ENCODE data around the gene RUNX3.

Gene RUNX3

DNA sequence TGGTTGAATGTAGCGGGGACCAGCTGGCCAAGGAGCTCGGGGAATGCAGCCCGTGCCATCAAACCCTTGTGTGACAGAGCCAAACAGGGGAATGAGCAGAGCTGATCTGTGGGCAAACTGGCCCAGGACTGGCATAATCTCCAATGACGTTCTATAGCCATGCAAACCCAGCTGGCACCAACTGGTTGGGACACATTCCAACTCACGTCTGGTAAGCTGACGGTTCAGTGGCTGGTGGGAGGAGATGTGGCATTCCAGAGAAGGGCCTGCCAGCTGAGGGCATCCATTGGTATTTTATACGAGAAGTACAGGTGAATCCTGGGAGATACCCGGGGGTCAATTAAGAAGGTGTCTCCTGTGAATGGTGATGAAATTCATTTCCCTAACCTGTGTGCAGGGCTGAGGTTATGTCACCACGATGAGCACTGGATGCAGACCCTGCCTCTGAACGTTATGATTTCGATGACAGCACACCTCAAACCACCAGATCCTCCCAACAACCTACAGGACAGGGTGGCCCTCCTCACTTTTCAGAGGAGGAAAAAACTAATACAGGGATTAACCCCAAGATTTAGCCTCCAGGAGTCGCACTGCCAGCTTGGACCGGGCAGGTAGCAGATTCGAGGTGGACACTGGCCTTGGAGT, 39.0 kb upstream of the RUNX3 start:
- 84% methylated on average over 14 of the region's 14 CpGs for WGBS
- no peaks in the 10 kb centered on the region for H3K27me3 ChIP-seq (ENCODE audit: insufficient read depth, low read length)

DNA sequence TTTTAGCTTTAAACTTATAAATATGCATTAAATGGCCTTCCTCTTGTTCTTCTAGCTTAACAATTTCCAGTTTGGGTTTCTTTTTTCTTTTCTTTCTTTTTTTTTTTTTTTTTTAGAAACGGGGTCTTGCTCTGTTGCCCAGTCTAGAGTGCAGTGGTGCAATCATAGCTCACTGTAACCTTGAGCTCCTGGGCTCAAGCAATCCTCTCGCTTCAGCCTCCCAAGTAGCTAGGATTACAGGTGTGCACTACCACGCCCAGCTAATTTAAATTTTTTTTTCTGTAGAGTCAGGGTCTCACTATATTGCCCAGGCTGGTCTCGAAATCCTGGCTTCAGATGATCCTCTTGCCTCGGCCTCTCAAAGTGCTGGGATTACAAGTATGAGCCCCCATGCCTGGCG, 37.9 kb upstream of the RUNX3 start:
- H3K9me3 ChIP-seq (ENCODE audit: insufficient read depth, low read depth, low read length) = no peaks in the 10 kb centered on the region
- 79% methylated on average over 6 of the region's 6 CpGs for WGBS
- H3K27me3 ChIP-seq (ENCODE audit: insufficient read depth, low read length) = no peaks in the 10 kb centered on the region
- H3K9ac ChIP-seq (ENCODE audit: low read depth, low read length) = no peak overlapping the region
- no peak overlapping the region for H3K27ac ChIP-seq (ENCODE audit: low read depth, low read length)
- no peaks in the 10 kb centered on the region for H3K36me3 ChIP-seq (ENCODE audit: insufficient read depth, low read length)
- H3K4me3 ChIP-seq (ENCODE audit: low read length) = no peak overlapping the region
- peaks cover 18% of the 10 kb centered on the region for H3K4me1 ChIP-seq (ENCODE audit: insufficient read depth, low read length)

More for the DNA sequence above, 39.0 kb upstream of the RUNX3 start:
- peaks cover 18% of the 10 kb centered on the region for H3K4me1 ChIP-seq (ENCODE audit: insufficient read depth, low read length)
- H3K9ac ChIP-seq (ENCODE audit: low read depth, low read length) = no peak overlapping the region
- H3K27ac ChIP-seq (ENCODE audit: low read depth, low read length) = no peak overlapping the region
- no peaks in the 10 kb centered on the region for H3K9me3 ChIP-seq (ENCODE audit: insufficient read depth, low read depth, low read length)
- H3K36me3 ChIP-seq (ENCODE audit: insufficient read depth, low read length) = no peaks in the 10 kb centered on the region
- H3K4me3 ChIP-seq (ENCODE audit: low read length) = no peak overlapping the region

DNA sequence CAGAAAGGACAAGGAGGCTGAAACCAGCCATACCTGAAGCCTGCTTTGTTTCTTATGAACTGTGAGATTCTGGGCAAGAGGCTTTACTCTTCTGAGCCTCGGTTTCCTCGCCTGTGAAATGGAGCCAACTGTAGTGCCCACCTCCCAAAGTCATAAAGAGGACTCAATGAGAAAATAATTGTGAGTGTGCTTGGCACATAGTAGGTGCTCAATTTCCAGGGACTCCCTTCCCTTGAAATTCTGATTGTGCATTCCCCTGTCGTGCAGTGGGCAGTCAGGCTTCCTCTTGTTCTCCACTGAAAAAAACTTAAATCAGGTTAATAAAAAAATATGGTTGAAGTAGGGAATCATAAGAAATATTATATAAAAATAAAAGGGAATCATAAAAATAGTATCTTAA, 37.5 kb upstream of the RUNX3 start:
- Histone ChIP-seq H3K4me3 (ENCODE audit: low read length) (no peak overlapping the region), H3K27me3 (ENCODE audit: insufficient read depth, low read length) (no peaks in the 10 kb centered on the region), H3K4me1 (ENCODE audit: insufficient read depth, low read length) (peaks cover 16% of the 10 kb centered on the region), H3K27ac (ENCODE audit: low read depth, low read length) (no peak overlapping the region), H3K36me3 (ENCODE audit: insufficient read depth, low read length) (no peaks in the 10 kb centered on the region), H3K9ac (ENCODE audit: low read depth, low read length) (no peak overlapping the region), H3K9me3 (ENCODE audit: insufficient read depth, low read depth, low read length) (no peaks in the 10 kb centered on the region)
- WGBS = 83% methylated on average over 2 of the region's 3 CpGs

- no peaks in the 10 kb centered on the region for H3K9me3 ChIP-seq (ENCODE audit: insufficient read depth, low read depth, low read length)
- H3K36me3 ChIP-seq (ENCODE audit: insufficient read depth, low read length) = no peaks in the 10 kb centered on the region
- H3K4me1 ChIP-seq (ENCODE audit: insufficient read depth, low read length) = peaks cover 9% of the 10 kb centered on the region
- H3K27me3 ChIP-seq (ENCODE audit: insufficient read depth, low read length) = no peaks in the 10 kb centered on the region
- H3K9ac ChIP-seq (ENCODE audit: low read depth, low read length) = no peak overlapping the region
- no peak overlapping the region for H3K27ac ChIP-seq (ENCODE audit: low read depth, low read length)
- H3K4me3 ChIP-seq (ENCODE audit: low read length) = no peak overlapping the region
- WGBS = 76% methylated on average over 8 of the region's 8 CpGs
Observed at GRCh38 chr1:24966724-24967346, 36.8 kb upstream of the RUNX3 start.

DNA sequence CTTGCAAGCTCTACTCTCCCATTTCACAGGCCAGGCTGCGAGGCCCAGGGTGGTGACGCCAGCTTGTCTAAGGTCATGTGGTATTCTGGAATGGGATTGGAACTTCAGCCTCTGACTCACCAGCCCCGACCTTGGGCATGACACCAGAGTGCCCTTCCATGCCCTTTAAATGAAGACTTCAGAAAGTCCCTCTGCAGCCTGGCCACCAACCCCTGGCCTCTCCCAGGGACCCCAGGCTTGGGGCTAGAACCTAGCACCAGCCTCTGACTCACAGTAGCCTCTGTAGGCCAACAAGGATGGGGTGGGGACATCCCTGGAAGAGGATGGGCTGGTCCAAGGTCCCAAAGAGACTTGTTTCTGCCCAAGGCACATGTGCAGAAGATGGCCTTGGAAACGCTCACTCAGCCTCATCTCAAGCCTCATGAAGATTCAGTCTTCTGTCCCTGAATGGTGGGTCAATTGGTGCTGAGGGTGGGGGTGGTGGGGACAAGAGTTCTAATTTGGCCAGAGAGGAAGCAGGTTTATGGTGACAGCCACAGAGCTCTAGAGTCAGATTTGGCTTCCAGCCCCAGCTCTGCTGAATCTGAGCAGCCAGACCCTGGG, 36.1 kb upstream of the RUNX3 start:
- no peaks in the 10 kb centered on the region for H3K36me3 ChIP-seq (ENCODE audit: insufficient read depth, low read length)
- H3K4me1 ChIP-seq (ENCODE audit: insufficient read depth, low read length) = peaks cover 2% of the 10 kb centered on the region; the same call in 1 of the 2 replicates
- H3K4me3 ChIP-seq (ENCODE audit: low read length) = no peak overlapping the region
- WGBS = 69% methylated on average over 4 of the region's 4 CpGs
- no peaks in the 10 kb centered on the region for H3K27me3 ChIP-seq (ENCODE audit: insufficient read depth, low read length)
- no peak overlapping the region for H3K9ac ChIP-seq (ENCODE audit: low read depth, low read length)
- no peaks in the 10 kb centered on the region for H3K9me3 ChIP-seq (ENCODE audit: insufficient read depth, low read depth, low read length)
- no peak overlapping the region for H3K27ac ChIP-seq (ENCODE audit: low read depth, low read length)

DNA sequence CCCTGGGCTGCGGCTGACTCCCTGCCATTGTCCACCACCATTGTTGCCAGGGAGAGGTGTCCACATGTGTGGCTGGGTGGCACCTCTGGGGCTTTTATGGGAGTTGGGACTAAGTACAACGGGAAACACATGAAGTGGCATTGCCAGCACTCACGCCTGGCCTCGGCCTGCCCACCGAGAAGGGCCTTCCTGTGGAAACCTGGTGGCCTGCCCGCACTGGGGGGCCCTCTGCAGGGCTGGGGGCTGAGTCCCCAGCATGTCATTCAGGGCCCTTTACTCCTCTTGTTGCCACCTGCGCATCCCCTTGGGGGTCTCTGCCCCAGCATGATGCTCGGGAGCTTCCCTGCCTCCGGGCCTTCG, 35.5 kb upstream of the RUNX3 start:
- no peak overlapping the region for H3K27ac ChIP-seq (ENCODE audit: low read depth, low read length)
- H3K4me3 ChIP-seq (ENCODE audit: low read length) = no peak overlapping the region
- H3K27me3 ChIP-seq (ENCODE audit: insufficient read depth, low read length) = no peaks in the 10 kb centered on the region
- H3K4me1 ChIP-seq (ENCODE audit: insufficient read depth, low read length) = peaks cover 2% of the 10 kb centered on the region; the same call in 1 of the 2 replicates
- no peaks in the 10 kb centered on the region for H3K9me3 ChIP-seq (ENCODE audit: insufficient read depth, low read depth, low read length)
- H3K9ac ChIP-seq (ENCODE audit: low read depth, low read length) = no peak overlapping the region
- 95% methylated on average over 10 of the region's 10 CpGs for WGBS
- no peaks in the 10 kb centered on the region for H3K36me3 ChIP-seq (ENCODE audit: insufficient read depth, low read length)

DNA sequence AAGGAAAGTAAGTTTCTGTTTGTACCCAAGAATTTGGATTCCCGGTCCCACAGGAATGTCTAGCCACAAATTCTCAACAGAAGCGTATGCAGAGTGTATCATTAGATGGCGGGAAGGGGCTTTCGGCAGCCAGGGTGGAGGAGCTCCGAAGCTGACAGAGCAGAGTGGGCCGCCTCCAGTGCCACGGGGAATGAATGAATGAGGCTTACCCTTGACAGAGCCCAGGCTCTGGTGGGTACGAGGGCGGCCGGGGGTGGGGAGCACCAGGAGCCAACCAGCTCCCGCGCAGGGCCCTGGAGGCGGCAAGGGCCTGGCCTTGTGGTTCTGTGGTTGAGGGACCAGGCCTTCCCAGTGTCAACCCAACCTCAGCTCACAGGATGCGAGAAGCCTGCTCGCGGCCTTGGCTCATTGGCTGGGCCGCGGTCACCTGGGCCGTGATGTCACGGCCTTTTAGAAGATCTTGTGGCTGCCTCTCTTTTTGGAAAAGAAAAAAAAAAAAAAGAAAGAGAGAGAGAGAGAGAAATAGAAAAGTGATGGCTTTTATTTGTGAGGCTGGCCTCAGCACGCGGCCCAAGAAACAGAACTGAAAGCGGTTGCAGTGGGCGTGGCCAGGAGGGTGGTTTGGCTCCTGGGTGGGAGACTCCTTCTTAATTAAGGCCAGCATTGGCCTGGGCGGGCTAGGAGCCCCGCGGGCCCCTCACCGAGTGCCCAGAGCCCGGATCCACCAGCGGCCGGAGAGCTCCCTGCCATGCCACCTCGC, 34.9 kb upstream of the RUNX3 start:
- H3K9ac ChIP-seq (ENCODE audit: low read depth, low read length) = no peak overlapping the region
- H3K27ac ChIP-seq (ENCODE audit: low read depth, low read length) = no peak overlapping the region
- H3K27me3 ChIP-seq (ENCODE audit: insufficient read depth, low read length) = no peaks in the 10 kb centered on the region
- H3K4me1 ChIP-seq (ENCODE audit: insufficient read depth, low read length) = no peaks in the 10 kb centered on the region; the same call in 1 of the 2 replicates
- no peak overlapping the region for H3K4me3 ChIP-seq (ENCODE audit: low read length)
- WGBS = 94% methylated on average over 32 of the region's 32 CpGs
- no peaks in the 10 kb centered on the region for H3K9me3 ChIP-seq (ENCODE audit: insufficient read depth, low read depth, low read length)
- H3K36me3 ChIP-seq (ENCODE audit: insufficient read depth, low read length) = no peaks in the 10 kb centered on the region

DNA sequence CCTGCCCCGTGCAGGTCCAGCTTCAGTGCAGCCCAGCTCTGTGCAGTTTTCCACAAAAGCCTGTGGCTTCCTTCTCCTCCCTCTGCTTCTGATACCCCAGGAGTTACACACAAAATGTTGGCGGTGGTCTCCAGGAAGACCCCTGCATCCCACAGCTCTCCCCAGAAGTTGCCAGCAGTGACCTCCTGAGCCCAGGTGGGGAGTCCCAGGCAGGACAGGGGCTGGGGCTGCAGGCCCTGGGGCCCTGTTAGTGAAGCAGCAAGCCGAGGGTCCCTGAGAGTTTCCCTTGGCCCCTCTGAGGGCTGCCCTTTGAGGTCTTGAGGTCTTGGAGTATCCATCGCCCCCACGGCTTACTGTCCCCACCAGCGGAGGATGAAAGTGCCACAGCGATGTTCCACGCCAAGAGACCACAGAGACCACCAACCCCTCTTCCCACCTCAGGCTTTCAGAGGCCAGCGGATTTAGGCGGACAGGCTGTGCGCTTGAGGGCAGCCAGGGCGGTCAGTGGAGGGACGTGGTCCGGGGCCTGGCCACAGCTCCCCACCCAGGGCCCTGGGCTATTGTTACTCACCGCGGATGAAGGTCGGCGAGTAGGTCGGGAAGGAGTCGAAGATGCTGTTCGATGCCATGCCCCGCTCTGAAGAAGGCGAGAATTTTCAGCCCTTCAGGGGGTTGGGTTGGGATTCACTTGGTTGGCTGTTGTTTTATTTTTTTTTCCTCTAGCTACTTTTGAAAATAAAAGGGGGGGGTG, 34.0 kb upstream of the RUNX3 start:
- H3K4me1 ChIP-seq (ENCODE audit: insufficient read depth, low read length) = no peaks in the 10 kb centered on the region
- WGBS = 91% methylated on average over 23 of the region's 23 CpGs
- H3K9me3 ChIP-seq (ENCODE audit: insufficient read depth, low read depth, low read length) = no peaks in the 10 kb centered on the region
- no peaks in the 10 kb centered on the region for H3K27me3 ChIP-seq (ENCODE audit: insufficient read depth, low read length)
- no peak overlapping the region for H3K9ac ChIP-seq (ENCODE audit: low read depth, low read length)
- H3K36me3 ChIP-seq (ENCODE audit: insufficient read depth, low read length) = no peaks in the 10 kb centered on the region
- H3K4me3 ChIP-seq (ENCODE audit: low read length) = no peak overlapping the region
- no peak overlapping the region for H3K27ac ChIP-seq (ENCODE audit: low read depth, low read length)

DNA sequence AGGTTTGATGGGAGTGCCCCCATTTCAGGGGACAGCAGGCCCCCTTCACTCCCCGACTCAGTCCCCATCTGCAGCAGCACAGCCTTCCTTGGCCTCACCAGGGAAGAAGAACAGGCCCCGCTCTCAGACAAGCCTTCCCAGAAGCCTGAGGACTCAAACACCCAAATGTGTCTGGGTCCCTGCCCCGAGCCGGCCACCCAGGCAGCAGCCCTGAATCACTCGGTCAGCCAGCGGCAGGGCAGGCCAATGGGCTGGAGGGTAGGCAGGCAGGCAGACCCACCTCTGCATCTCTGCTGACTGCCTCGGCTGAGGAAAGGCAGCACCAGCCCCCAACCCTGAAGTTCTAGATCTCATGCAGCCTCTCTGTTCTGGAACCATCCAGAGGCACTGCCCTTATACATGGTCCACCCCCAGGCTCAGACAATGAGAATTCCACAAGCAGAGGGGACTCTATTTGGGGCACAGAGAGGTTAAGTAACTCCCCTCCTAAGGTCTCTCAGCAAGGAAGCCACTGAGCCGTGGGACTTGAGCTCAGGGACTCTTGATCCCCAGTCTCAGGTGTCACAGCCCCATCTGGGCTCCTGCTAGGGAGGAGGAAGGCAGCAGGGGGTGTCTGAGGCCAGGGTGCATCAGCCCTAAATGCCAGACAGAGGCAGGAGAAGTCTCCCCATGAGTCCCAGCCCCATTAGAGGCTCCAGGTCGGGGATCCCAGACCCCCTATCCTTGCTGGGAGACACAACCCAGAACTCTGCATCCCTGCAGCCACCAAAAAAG, 33.2 kb upstream of the RUNX3 start:
- H3K9me3 ChIP-seq (ENCODE audit: insufficient read depth, low read depth, low read length) = no peaks in the 10 kb centered on the region
- H3K4me1 ChIP-seq (ENCODE audit: insufficient read depth, low read length) = no peaks in the 10 kb centered on the region
- no peaks in the 10 kb centered on the region for H3K36me3 ChIP-seq (ENCODE audit: insufficient read depth, low read length)
- no peak overlapping the region for H3K9ac ChIP-seq (ENCODE audit: low read depth, low read length)
- 86% methylated on average over 9 of the region's 9 CpGs for WGBS
- H3K27ac ChIP-seq (ENCODE audit: low read depth, low read length) = no peak overlapping the region
- H3K4me3 ChIP-seq (ENCODE audit: low read length) = no peak overlapping the region
- H3K27me3 ChIP-seq (ENCODE audit: insufficient read depth, low read length) = no peaks in the 10 kb centered on the region

Measured in HUES64 (cell line).